GM12878 (cell line): ENCODE data around the gene SCLY. TPM values are rescaled to one million over a fixed set of nuclear protein-coding genes. Genes with fewer than 3 reads are reported as not detected.
A peak's percentile ranks its signal among the peaks of the same experiment; 100 is the strongest.

Source experiments
- BCL11A ChIP-seq: IDR thresholded peaks from 2 replicates; pipeline ENCODE4 v1.6.1; 2011; ENCODE audit warnings: low read depth, low read length
- BMI1 ChIP-seq: fragments of 450-650 bp; IDR thresholded peaks from 2 replicates; pipeline ENCODE4 v1.6.1; 2016; ENCODE audit warnings: mild to moderate bottlenecking, moderate library complexity, borderline replicate concordance
- CHD2 ChIP-seq: IDR thresholded peaks from 2 replicates; pipeline ENCODE4 v1.6.1; 2011; ENCODE audit warnings: low read depth, low read length, improper control_type of control experiment, borderline replicate concordance
- JUND ChIP-seq: IDR thresholded peaks from 2 replicates; pipeline ENCODE4 v1.6.1; 2012; ENCODE audit warnings: low read depth, mild to moderate bottlenecking, low read length, improper control_type of control experiment, moderate library complexity
- NFIC ChIP-seq: IDR thresholded peaks from 2 replicates; pipeline ENCODE4 v1.6.1; 2012; ENCODE audit warnings: low read depth, mild to moderate bottlenecking, inconsistent platforms, low read length, moderate library complexity
- PBX3 ChIP-seq: IDR thresholded peaks from 2 replicates; pipeline ENCODE4 v1.6.1; 2011; ENCODE audit warnings: mild to moderate bottlenecking, low read depth, low read length, moderate library complexity; ENCODE audit not compliant: insufficient replicate concordance
- REST ChIP-seq: IDR thresholded peaks from 2 replicates; pipeline ENCODE4 v1.6.1; 2012; ENCODE audit warnings: mild to moderate bottlenecking, low read depth, low read length
- RFX5 ChIP-seq: IDR thresholded peaks from 2 replicates; pipeline ENCODE4 v1.6.1; 2011; ENCODE audit warnings: low read depth, low read length, improper control_type of control experiment
- SIN3A ChIP-seq: IDR thresholded peaks from 2 replicates; pipeline ENCODE4 v1.6.1; 2012; ENCODE audit warnings: low read depth, low read length, improper control_type of control experiment
- SMARCA5 ChIP-seq: fragments of 450-650 bp; IDR thresholded peaks from 2 replicates; pipeline ENCODE4 v1.6.1; 2017; ENCODE audit warnings: mild to moderate bottlenecking
- SREBF1 ChIP-seq: IDR thresholded peaks from 2 replicates; pipeline ENCODE4 v1.6.1; 2012; ENCODE audit warnings: mild to moderate bottlenecking, low read length
- STAT1 ChIP-seq: fragments of 450-650 bp; conservative IDR thresholded peaks from 2 replicates; pipeline ENCODE4 v1.6.1; 2014; ENCODE audit warnings: antibody characterized with exemption, mild to moderate bottlenecking
- STAT3 ChIP-seq: IDR thresholded peaks from 2 replicates; pipeline ENCODE4 v1.6.1; 2011; ENCODE audit warnings: low read depth, low read length, improper control_type of control experiment
- WRNIP1 ChIP-seq: IDR thresholded peaks from 2 replicates; pipeline ENCODE4 v1.6.1; 2011; ENCODE audit warnings: low read depth, low read length, improper control_type of control experiment, borderline replicate concordance
- ZNF687 ChIP-seq: fragments of 450-650 bp; IDR thresholded peaks from 2 replicates; pipeline ENCODE4 v1.6.1; 2017; ENCODE audit warnings: mild to moderate bottlenecking, moderate library complexity
- polyA plus RNA-seq, 11 experiments: library from polyadenylated mRNA; depleted of rRNA in 4 of 11; unstranded in 6 of 11; stranded (reverse) in 5 of 11; fragments of >200 nt; fragmentation: Nextera tagmentation in 4 of 11; fragmentation: Illumina TruSeq in 1 of 11; extraction: Ambion mirVana in 4 of 11; extraction: Trizol in 1 of 11; gene quantifications; 1 replicate in 1 of 11; 2 replicates in 10 of 11; pipeline versions ENCODE4 v1.2.1 to v1.2.3, GENCODE V29; 2011 to 2016; ENCODE audit warnings: inconsistent platforms in 2 of 11, missing spikeins in 2 of 11, low read depth in 1 of 11
- total RNA-seq, 4 experiments: library from RNA; depleted of rRNA in 3 of 4; stranded (reverse); fragments of >200 nt in 3 of 4; fragmentation: Illumina TruSeq in 1 of 4; extraction: Trizol in 1 of 4; gene quantifications; 2 replicates each; pipeline versions ENCODE4 v1.2.1 to v1.2.3, GENCODE V29; 2013 to 2021
- TF ChIP-seq, protein P1 (sequence below): IDR thresholded peaks from 2 replicates; pipeline ENCODE4 v1.6.1; 2011; ENCODE audit warnings: borderline replicate concordance, low read depth, mild to moderate bottlenecking, moderate library complexity, low read length; ENCODE audit not compliant: insufficient read depth, poor library complexity, severe bottlenecking
- TF ChIP-seq, protein P2 (sequence below): IDR thresholded peaks from 2 replicates; pipeline ENCODE4 v1.6.1; 2012; ENCODE audit warnings: low read depth, low read length, improper control_type of control experiment

The SCLY gene
- total and polyA plus RNA-seq, 10 of the 15 experiments (the other 5 are each of a cell fraction or from before 2014, with no cell fraction given) = 3.3 to 49.1 (median 32.3) TPM

DNA sequence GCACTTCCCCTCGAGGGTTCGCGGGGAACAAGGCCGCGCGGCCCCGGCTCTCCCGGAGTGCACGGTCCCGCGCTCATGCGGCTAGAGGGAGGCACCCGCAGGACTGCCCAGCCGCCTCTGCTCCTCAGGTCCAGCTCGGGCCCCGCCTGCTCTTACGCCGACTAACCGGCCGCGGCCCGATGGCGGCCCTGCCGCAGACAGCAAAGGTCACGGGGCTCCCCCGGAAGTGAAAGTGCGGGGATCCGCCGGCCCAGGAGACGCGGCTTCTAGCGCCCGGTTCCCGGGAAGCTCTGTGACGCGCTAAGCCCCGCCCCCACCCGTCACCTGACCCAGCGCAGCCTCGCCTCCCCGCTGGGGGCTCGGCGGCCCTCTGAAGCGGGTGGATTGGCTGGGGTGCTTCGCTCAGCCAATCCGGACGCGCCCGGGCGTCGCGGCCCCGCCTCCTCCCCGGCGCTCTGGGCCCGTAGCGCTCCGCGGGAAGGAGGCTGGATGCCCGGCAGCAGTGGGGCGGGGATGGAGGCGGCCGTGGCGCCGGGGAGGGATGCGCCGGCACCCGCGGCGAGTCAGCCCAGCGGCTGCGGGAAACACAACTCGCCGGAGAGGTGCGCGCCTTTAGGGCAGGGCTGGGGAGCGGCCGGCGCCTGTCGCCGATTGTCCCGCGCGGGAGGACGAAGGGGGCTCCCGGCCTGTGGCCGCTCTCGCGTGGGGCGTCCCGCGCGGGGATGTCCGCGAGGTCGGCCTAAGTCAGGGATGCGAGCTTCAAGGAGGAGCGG lies at the start of gene SCLY (continued):
- no peak for TF ChIP-seq PBX3
- TF ChIP-seq NFIC = no peak
- no peak for TF ChIP-seq STAT3
- TF ChIP-seq, protein P1, sequence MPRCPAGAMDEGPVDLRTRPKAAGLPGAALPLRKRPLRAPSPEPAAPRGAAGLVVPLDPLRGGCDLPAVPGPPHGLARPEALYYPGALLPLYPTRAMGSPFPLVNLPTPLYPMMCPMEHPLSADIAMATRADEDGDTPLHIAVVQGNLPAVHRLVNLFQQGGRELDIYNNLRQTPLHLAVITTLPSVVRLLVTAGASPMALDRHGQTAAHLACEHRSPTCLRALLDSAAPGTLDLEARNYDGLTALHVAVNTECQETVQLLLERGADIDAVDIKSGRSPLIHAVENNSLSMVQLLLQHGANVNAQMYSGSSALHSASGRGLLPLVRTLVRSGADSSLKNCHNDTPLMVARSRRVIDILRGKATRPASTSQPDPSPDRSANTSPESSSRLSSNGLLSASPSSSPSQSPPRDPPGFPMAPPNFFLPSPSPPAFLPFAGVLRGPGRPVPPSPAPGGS = no peak
- TF ChIP-seq JUND = no peak
- peak; percentile 71 for TF ChIP-seq ZNF687
- no peak for TF ChIP-seq REST
- peak; percentile 85 for TF ChIP-seq RFX5
- peak; percentile 74 for TF ChIP-seq SREBF1
- TF ChIP-seq WRNIP1 = no peak
- peak; percentile 57; the same call in 1 of the 2 replicates for TF ChIP-seq CHD2
- TF ChIP-seq SMARCA5 = 0 out of 2 replicates have a peak, but pooled peaks have one; percentile 43
- no peak for TF ChIP-seq BCL11A
- no peak for TF ChIP-seq BMI1
- TF ChIP-seq, protein P2, sequence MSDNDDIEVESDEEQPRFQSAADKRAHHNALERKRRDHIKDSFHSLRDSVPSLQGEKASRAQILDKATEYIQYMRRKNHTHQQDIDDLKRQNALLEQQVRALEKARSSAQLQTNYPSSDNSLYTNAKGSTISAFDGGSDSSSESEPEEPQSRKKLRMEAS = peak; percentile 32; the same call in 1 of the 2 replicates
- TF ChIP-seq SIN3A = peak; percentile 42; the same call in 1 of the 2 replicates
- TF ChIP-seq STAT1 = no peak
